Left ventricle myocardium superior (tissue), 1 donor: ENCODE measurements around the gene TRAF2. TPM values are rescaled to one million over a fixed set of nuclear protein-coding genes. Genes with fewer than 3 reads are reported as not detected.
A peak's percentile ranks its signal among the peaks of the same experiment; 100 is the strongest.

Source experiments
- ATAC-seq: fragments of 200-7000 bp; cut with Tn5 transposase; one replicate; pipeline ENCODE4 v1.9.1; 2020; ENCODE audit warnings: mild to moderate bottlenecking, moderate library complexity
- DNase-seq: peaks from one replicate; pipeline ENCODE4 v3.0.0-alpha.2; 2020
- intact Hi-C: fragments of 100-400 bp; cut with micrococcal nuclease; formaldehyde crosslinking; loops from one replicate; pipeline ENCODE4 v1.11.0; 2022
- total RNA-seq: library from RNA; stranded (reverse); fragmentation: NEBNext Ultra II Directional; extraction: Animal tissue kit (Norgen Biotek cat#: 25700); gene quantifications from one replicate; pipeline ENCODE4 v1.2.1, GENCODE V29; 2021
- donor health status: DM: no; HTN: yes; CAD: no; lungs with severe emphysema.

TRAF2 gene
- total RNA-seq, 1 donor from 2014 or later = 11.4 TPM

DNA sequence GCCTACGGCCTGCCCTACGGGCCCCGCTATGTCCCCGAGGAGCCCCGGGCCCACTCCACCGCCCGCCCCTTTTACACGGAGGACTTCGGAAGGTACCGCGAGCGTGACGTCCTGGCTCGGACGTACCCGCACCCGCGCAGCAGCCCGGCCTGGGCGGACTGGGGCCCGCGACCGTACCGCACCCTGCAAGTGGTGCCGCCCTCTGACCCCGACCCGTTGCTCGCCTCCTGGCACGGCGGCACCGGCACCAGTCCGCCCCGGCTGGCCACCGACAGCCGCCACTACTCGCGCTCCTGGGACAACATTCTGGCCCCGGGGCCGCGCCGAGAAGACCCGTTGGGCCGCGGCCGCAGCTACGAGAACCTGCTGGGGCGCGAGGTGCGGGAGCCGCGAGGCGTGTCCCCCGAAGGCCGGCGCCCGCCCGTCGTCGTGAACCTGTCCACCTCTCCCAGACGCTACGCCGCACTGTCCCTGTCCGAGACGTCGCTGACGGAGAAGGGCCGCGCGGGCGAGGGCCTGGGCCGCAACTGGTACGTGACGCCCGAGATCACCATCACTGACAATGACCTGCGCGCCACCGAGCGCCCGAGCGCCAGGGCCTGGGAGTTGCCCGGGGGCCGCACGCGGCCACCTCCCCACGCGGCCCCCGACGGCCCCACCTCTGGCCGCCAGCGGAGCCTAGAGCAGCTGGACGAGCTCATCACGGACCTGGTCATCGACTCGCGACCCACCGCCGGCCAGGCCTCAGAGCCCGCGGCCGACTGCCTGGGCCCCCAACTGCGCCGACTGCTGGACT lies 40.7 kb upstream of the TRAF2 start:
- no peak for ATAC-seq
- intact Hi-C loops = no loop called here
- DNase-seq = no peak

DNA sequence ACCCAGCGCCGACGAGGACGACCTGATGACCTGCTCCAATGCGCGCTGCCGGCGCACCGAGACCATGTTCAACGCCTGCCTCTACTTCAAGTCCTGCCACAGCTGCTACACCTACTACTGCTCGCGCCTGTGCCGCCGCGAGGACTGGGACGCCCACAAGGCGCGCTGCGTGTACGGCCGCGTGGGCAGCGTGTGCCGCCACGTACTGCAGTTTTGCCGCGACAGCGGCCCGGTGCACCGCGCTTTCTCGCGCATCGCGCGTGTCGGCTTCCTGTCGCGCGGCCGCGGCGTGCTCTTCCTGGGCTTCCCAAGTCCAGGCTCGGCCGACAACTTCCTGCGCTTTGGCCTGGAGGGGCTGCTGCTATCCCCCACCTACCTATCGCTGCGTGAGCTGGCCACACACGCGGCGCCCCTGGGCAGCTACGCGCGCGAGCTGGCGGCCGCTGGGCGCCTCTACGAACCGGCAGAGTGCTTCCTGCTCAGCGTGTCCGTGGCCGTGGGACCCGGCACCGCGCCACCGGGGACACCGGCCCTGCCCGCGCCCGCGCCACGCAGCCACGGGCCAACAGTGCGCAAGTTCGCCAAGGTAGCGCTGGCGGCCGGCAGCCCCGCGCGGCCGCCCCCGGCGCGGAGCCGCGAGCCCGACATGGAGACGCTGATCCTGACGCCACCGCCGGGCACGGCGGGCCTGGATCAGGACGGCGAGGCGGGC lies 39.8 kb upstream of the TRAF2 start:
- ATAC-seq (no peak), DNase-seq (no peak)
- intact Hi-C loops = no loop called here

DNA sequence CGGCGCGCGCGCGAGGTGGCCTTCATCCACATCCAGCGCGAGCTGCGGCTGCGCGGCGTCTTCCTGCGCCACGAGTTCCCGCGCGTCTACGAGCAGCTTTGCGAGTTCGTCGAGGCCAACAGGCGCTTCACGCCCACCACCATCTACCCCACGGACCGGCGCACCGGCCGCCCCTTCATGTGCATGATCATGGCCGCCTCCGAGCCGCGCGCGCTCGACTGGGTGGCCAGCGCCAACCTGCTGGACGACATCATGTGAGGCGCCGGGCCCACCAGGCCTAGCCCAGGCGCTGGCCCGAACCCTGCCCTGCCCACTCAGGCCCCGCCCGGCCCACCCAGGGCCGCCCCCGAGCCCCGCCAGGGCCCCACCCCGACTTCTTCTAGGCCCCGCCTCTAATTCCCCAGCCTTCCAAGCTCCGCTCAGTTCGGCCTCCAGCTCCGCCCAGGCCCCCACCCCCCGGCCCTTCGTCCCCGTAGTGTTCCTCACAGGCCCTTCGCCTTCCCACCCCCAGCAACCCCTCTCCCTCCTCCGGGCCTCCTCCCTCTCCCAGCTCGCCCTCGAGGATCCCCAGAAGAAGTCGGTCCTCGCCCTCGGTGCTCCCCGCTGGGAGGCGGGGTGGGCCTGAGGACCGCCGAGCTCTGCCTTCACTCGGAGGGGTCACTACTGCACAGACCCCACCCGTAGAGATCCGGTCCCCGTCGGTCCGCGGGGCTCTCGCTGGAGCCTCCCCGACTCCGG lies 39.1 kb upstream of the TRAF2 start:
- ATAC-seq (peak; percentile 28), DNase-seq (peak; percentile 85)
- intact Hi-C loops = no loop called here

DNA sequence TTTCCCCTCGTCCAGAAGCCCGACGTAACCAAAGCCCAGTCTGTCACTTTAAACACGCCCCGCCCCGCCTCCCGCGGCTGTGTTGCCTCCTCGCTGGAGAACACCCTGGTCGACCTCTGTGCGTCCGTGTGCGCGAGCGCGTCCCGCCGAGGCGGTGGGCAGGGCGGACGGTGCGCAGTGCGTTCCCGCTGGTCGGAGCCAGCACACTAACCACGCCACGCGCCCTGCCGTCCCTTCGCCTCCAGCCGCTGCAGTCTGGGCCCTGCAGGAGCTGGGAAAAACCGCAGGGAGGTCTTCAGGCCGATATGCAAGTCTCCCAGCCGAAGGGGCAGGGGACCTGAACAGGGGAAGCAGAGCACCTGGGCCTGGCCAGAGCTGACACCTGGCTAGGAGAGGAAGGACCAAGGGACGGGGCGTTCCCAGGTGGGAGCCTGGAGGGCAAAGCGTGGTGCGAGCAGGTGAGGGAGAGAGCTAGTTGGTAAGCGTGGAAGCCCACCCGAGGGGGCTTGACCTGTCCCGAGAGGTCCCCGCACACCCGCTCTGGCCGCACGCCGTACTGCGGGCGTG lies 38.4 kb upstream of the TRAF2 start:
- peak; percentile 96 for DNase-seq
- intact Hi-C loops = no loop called here
- peak; percentile 61 for ATAC-seq

DNA sequence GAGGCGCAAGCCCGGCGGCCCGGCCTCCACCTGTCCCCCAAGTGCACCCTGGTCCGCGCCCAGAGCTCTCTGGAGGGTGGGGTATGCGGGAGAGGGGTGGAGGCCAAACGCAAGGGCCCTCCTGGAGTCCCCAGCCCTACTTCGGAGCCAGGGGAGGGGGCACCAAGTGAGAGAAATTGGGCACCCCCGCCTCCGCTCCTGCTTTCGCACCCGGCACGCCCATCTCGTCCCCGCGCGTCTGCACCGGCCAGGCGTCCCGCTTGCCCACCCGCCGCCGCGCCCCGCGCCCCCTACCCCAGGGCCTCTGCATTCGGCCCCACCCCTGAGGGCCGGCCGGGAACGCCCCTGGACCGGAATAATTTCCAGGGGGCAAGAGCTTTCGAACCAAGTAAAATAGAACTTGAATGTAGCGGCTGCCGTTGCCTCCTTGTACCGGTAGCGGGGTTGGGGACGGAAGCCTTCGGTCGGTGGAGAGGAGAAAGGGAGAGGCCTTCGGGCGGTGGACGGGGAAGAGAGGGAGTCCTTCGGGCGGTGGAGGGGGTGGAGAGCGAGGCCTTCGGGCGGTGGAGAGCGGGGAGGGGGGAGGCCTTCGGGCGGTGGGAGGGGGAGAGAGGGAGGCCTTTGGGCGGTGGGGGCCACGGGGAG lies 37.8 kb upstream of the TRAF2 start:
- ATAC-seq (peak; percentile 35), DNase-seq (no peak)
- intact Hi-C loops = no loop called here

DNA sequence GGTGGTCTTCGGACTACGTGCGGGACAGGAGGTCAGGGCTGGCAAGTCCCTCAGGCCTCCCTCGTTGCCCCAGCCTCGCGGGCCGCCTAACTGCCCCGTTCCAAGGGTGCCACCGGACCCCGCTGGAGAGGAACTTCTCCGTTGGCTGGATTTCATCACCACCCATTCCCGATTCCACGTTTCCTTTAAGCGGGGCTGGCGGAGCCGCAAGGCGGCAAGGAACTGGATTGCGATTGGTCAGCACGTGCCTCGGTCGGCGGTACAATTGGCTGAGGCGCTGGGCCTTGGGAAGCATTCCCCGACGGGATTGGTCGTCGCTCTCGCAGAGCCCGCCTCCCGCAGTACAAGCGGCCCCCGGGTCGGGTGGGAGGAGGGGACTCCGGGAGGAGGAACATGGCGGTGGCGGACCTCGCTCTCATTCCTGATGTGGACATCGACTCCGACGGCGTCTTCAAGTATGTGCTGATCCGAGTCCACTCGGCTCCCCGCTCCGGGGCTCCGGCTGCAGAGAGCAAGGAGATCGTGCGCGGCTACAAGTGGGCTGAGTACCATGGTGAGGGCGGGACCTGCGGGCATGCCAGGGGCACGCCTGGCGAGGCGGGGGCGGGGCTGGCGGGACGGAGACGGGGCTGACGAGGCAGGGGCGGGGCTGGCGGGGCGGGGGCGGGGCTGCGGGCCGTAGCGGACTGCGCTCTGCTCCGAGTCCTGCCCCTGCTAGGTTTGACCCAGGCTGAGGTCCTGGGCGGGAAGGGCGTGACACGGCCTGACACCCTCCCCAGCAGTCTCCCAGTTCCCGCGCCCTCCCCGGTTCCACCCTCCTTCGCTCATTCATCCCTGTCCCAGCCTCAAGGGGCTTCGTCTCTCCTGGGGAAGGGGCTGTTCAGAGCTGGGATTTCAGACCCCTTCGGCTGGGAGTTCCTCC lies 37.0 kb upstream of the TRAF2 start, which contains the start of gene PHPT1:
Gene PHPT1, plus strand, starts transcription at position 372 of the 922 bp plus-strand sequence. Its CDS starts 22 bp downstream, at position 394.
- ATAC-seq = peak; percentile 84
- peak; percentile 99 for DNase-seq
- intact Hi-C loops = no loop called here

DNA sequence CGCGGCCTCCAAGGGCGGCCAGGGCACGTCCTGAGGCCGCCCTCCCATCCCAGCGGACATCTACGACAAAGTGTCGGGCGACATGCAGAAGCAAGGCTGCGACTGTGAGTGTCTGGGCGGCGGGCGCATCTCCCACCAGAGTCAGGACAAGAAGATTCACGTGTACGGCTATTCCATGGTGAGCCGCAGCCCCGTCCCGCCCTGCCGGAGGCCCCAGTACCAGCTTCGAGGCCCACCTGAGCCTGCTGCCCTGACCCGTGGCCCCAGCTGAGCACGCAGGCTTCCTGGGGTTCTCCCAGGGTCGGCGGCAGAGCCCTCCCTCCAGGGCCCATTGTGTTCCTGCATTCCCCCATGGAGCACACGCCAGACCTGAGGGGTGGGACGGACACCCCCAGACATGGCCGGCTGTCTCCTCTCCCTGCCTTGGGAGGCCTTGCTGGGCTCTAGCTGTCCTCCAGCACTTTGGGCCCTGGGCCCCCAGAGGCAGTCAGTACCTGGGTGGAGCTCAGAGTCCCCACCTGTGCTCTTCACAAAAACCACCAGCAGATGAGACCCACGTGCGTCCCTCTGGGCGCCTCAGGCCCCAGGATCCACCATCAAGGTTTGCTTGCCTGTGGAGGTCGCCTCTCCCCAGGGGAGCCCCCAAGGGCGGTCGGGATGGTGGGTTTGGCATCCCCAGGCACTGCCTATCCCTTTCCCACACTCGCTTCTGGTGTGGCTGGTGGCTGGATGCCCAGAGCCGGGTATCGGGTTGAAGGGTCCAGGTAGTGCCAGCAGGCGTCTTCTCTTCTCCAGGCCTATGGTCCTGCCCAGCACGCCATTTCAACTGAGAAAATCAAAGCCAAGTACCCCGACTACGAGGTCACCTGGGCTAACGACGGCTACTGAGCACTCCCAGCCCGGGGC lies 36.1 kb upstream of the TRAF2 start:
- intact Hi-C loops = no loop called here
- DNase-seq (peak; percentile 57), ATAC-seq (no peak)

DNA sequence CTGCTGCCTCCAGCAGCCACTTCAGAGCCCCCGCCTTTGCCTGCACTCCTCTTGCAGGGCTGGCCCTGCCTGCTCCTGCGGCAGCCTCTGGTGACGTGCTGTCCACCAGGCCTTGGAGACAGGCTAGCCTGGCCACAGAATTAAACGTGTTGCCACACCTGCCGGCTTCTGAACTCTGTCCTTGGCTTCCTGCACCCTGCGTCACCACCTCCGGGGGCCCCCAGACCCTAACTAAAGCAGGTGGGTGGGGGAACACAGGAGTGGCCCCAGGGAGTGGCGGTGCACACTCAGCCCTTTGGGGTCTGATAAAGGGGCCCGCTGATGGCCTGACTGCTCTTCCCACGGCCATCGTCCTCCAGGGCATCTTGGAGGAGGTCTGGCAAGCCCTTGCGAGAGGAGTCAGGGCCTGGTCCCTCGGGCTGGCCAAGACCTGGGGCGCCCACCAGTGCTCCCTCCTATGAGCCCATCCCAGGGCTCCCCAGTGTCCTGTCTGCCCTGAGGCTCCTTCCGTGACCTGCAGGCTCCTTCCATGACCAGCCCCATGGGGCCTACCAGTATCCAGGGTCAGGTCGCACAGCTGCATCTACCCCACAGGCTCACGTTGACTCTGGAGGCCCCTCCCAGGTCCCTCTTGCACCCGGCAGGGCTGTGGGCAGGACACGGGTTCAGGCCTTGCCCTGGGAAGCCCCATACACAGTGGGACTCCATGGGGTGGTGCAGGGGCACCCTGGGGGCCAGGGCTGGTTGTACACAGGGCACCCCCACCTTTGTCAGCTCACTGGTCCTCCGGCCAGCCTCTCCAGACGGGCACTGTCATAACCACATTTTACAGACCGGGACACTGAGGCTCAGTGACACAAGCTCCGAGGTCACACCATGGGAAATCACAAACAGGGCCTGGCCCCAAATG lies 35.2 kb upstream of the TRAF2 start:
- ATAC-seq (no peak), DNase-seq (peak; percentile 33)
- intact Hi-C loops = no loop called here

DNA sequence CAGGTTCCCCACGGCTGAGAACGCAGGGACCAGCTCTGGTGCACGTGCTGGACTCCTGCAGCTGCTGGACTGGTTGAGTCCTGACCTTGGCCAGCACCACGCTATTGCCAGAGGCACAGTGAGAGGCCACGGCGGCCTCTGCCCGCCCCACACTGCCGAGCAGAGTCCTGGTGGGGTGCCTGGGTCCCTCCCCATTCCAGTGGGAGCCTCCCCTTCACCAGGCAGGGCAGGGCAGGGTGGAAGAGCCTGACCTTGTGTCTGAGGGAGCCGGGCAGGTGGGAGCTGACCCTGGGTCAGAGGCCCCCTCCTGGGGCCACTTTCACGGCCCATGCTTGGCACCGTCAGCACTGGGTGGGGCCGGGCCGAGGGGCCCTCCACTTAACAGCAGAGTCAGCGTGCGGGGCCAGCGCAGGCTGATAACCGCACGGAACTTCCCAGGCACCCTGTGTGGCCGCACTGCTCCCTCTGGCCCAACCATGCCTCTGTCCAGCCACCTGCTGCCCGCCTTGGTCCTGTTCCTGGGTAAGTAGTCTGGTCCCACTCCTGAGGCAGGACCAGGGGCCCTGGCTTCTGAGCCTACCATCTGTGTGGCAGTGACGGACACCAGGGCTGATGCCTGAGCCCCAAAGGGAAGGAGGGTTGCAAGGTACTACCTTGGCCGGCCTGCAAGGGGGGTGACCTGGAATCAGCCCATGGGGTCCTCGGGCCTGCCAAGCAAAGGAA lies 34.2 kb upstream of the TRAF2 start, which contains the start of gene MAMDC4:
Gene MAMDC4, plus strand, starts transcription at position 406 of the 723 bp plus-strand sequence. Its CDS starts 71 bp downstream, at position 477.
- intact Hi-C loops = no loop called here

DNA sequence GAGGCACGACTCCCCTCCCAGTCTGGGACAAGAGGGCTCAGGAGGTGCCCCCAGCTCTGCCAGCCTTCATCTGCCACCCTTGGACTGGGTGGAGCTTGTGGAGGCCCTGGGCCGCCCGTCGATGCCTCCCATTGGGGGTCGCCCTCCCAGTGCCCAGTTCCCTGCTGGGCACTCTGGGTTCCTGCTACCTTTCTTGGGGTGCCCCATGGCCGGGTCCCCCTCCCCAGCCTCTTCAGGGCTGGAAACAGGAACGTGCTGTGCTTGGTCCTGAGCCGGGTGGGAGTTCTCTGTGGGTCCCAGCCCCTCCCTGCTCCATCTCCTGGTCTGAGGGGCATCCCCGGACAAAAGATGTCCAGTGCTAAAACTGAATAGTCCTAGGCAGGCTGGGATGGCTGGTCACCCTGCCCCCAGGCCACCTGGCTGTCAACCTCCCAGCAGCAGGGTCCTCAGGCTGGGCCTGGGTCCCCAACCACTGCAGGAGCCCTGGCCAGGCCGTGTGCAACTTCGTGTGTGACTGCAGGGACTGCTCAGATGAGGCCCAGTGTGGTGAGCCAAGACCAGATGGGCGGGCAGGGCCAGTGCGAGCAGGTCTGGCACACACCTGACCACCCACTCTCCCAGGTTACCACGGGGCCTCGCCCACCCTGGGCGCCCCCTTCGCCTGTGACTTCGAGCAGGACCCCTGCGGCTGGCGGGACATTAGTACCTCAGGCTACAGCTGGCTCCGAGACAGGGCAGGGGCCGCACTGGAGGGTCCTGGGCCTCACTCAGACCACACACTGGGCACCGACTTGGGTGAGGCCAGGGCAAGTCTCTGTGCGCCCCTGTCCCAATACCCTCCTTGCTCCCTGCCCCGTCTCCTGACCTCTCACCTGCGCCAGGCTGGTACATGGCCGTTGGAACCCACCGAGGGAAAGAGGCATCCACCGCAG lies 33.4 kb upstream of the TRAF2 start:
- DNase-seq = peak; percentile 36
- ATAC-seq = no peak
- intact Hi-C loops = no loop called here

More for the DNA sequence above, 34.2 kb upstream of the TRAF2 start, which contains the start of gene MAMDC4:
- DNase-seq = peak; percentile 54
- no peak for ATAC-seq

DNA sequence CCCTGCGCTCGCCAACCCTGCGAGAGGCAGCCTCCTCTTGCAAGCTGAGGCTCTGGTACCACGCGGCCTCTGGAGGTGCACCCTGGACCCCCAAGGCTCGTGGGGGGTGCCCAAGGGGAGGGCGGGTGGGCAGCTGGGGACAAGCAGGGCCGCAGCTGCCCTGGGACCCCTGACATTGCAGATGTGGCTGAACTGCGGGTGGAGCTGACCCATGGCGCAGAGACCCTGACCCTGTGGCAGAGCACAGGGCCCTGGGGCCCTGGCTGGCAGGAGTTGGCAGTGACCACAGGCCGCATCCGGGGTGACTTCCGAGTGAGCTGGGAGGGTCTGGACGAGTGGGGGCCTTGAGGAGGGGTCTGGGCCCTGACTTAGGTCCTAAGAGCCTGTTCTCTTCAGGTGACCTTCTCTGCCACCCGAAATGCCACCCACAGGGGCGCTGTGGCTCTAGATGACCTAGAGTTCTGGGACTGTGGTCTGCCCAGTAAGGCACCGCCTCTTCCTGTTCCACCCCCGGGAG lies 32.7 kb upstream of the TRAF2 start:
- no peak for ATAC-seq
- peak; percentile 16 for DNase-seq
- intact Hi-C loops = no loop called here

DNA sequence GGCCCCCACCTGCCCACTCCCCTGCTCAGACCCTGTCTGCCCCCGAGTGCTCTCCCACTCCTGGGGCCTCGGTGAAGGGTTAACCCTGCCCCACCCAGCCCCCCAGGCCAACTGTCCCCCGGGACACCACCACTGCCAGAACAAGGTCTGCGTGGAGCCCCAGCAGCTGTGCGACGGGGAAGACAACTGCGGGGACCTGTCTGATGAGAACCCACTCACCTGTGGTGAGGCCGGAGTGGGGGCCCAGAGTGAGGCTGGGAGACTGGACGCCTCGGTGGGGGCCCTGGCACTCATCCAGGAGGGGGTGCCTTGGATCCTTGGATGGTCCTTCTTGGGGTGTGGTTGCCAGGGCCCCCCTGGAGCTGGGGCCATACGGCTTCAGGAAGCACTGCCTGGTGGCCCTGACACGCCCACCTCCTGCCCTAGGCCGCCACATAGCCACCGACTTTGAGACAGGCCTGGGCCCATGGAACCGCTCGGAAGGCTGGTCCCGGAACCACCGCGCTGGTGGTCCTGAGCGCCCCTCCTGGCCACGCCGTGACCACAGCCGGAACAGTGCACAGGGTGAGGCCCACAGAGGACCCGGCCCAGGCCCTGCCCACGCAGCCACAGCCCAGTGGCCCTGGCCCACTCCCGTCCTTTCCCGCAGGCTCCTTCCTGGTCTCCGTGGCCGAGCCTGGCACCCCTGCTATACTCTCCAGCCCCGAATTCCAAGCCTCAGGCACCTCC lies 32.0 kb upstream of the TRAF2 start:
- ATAC-seq (no peak), DNase-seq (peak; percentile 32)
- intact Hi-C loops = no loop called here

DNA sequence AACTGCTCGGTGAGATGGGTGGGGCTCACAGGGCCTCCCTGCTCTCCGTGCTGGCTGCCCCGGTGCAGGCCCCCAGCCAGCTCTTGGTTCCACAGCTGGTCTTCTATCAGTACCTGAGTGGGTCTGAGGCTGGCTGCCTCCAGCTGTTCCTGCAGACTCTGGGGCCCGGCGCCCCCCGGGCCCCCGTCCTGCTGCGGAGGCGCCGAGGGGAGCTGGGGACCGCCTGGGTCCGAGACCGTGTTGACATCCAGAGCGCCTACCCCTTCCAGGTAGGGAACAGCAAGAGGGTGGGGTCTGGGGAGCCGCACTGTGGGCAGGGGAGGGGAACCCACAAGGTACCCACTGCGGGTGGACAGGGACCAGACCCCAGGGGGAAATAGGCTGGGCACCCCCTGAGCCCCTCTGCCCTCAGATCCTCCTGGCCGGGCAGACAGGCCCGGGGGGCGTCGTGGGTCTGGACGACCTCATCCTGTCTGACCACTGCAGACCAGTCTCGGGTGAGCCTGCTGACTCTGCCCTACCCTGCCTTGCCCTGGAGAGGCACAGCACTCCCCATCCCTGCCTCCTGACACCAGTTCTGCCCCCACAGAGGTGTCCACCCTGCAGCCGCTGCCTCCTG lies 31.4 kb upstream of the TRAF2 start:
- DNase-seq (peak; percentile 30), ATAC-seq (no peak)
- intact Hi-C loops = no loop called here
